Prostate gland (tissue), 2 donors: ENCODE data around the gene SYNE1.

Experiments used
- POLR2A ChIP-seq: fragments of 450-650 bp; IDR thresholded peaks from one replicate; pipeline ENCODE4 v1.6.1; 2016; ENCODE audit warnings: antibody characterized with exemption, mild to moderate bottlenecking
- POLR2AphosphoS5 ChIP-seq: sonication (generic); formaldehyde crosslinking; IDR thresholded peaks from one replicate; pipeline ENCODE4 v1.6.1; 2017; ENCODE audit warnings: antibody characterized with exemption
- TF ChIP-seq, protein P1 (sequence below), 4 experiments: fragments of 200-600 bp in 2 of 4; fragments of 450-650 bp in 2 of 4; sonication (generic) in 2 of 4; IDR thresholded peaks; 1 replicate in 3 of 4; 2 replicates in 1 of 4; pipeline ENCODE4 v1.5.1; 2016 to 2019; ENCODE audit warnings: antibody characterized with exemption in 4 of 4, mild to moderate bottlenecking in 2 of 4, moderate library complexity in 2 of 4

DNA sequence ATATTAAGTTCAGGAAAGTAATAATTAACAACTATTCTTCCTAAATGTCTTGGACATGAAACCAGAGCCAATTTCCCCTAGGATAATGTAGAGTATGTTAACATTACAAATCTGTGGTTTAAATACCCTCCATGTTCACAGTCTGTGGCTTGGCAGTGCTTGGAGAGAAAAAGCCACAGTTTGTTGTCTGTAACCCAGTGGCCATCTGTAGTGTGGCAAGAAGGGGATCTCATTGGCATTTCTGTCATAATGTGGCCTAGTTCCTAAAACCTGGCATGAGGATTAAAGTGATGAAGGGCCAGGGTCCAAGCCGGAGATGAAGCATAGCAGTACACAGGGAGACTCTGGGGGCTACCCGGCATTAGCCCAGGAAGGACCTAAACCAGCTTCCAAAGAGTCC lies 31.2 kb downstream of the SYNE1 start:
- TF ChIP-seq POLR2AphosphoS5 (no peak), POLR2A (no peak)
- TF ChIP-seq, protein P1, sequence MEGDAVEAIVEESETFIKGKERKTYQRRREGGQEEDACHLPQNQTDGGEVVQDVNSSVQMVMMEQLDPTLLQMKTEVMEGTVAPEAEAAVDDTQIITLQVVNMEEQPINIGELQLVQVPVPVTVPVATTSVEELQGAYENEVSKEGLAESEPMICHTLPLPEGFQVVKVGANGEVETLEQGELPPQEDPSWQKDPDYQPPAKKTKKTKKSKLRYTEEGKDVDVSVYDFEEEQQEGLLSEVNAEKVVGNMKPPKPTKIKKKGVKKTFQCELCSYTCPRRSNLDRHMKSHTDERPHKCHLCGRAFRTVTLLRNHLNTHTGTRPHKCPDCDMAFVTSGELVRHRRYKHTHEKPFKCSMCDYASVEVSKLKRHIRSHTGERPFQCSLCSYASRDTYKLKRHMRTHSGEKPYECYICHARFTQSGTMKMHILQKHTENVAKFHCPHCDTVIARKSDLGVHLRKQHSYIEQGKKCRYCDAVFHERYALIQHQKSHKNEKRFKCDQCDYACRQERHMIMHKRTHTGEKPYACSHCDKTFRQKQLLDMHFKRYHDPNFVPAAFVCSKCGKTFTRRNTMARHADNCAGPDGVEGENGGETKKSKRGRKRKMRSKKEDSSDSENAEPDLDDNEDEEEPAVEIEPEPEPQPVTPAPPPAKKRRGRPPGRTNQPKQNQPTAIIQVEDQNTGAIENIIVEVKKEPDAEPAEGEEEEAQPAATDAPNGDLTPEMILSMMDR (IDR thresholded peaks at IDR 0.05) = no peak
